ENCODE measurements around the gene NELFB.

DNA sequence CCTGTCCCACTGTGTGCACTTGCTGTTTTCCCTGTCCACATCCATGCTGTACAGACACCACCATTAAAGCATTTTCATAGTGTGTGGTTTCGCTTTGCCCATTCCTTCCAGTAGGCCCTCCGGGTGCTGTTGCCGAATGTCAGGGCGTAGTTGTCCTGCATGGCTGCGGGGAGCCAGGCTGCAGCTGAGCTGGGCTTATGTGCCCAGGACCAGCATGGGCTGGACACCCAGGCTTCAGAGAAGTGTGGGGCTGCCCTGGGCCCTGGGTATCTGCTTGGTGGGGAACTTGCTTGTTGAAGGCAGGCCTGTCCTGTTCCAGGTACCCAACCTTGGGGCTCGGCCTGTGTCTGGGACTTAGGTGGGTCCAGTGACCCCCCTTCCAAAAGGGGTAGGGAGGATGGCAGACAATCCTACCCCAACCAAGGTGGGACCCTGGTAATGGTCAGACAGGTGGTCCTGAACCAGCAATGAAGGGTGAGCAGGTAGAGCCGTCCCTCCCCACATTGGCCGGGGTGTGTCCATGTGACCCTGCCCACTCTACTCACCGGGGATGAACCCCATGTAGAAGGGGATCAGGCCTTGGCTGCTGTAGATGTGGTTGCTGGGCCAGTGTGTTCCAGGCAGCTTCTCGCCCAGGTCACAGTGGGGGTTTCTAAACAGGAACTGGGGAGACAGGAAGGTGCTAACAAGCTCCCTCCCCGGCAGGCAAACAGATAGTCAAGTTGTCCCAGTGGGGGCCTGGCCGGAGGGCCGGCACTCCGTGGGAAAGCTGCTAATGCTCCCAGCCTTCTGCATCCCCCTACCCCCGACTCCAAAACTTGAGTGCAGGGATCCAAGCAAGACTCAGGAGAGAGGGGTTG, 11.3 kb upstream of the NELFB start:
- TF ChIP-seq, protein P1, sequence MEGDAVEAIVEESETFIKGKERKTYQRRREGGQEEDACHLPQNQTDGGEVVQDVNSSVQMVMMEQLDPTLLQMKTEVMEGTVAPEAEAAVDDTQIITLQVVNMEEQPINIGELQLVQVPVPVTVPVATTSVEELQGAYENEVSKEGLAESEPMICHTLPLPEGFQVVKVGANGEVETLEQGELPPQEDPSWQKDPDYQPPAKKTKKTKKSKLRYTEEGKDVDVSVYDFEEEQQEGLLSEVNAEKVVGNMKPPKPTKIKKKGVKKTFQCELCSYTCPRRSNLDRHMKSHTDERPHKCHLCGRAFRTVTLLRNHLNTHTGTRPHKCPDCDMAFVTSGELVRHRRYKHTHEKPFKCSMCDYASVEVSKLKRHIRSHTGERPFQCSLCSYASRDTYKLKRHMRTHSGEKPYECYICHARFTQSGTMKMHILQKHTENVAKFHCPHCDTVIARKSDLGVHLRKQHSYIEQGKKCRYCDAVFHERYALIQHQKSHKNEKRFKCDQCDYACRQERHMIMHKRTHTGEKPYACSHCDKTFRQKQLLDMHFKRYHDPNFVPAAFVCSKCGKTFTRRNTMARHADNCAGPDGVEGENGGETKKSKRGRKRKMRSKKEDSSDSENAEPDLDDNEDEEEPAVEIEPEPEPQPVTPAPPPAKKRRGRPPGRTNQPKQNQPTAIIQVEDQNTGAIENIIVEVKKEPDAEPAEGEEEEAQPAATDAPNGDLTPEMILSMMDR (IDR thresholded peaks at IDR 0.05): no peak
- TF ChIP-seq EZH2 (IDR thresholded peaks at IDR 0.05; ENCODE audit: borderline replicate concordance, insufficient read depth, low read depth, low read length, poor library complexity, severe bottlenecking): no peak

All from B cell (primary cell).